GM23248 (cell line): ENCODE measurements around the gene ZNF346. TPM values are rescaled to one million over a fixed set of nuclear protein-coding genes. Genes with fewer than 3 reads are reported as not detected.

ENCODE experiments used
- DNase-seq: peaks from one replicate; pipeline ENCODE4 v3.0.0-alpha.2; 2015
- H2AFZ ChIP-seq: fragments of 200-600 bp; sonication (generic); 2 replicates; pipeline ENCODE4 v1.6.1; 2016; ENCODE audit warnings: antibody characterized with exemption
- H3F3A ChIP-seq: fragments of 200-600 bp; sonication (generic); 2 replicates; pipeline ENCODE4 v1.6.1; 2016; ENCODE audit warnings: mild to moderate bottlenecking, antibody characterized with exemption, mixed run types; ENCODE audit not compliant: insufficient read depth
- H3K27ac ChIP-seq: fragments of 200-600 bp; sonication (generic); 2 replicates; pipeline ENCODE4 v1.5.1; 2016; ENCODE audit warnings: mild to moderate bottlenecking
- H3K27me3 ChIP-seq: fragments of 200-600 bp; sonication (generic); replicated peaks from 2 replicates; pipeline ENCODE4 v1.6.1; 2016; ENCODE audit warnings: mild to moderate bottlenecking; ENCODE audit not compliant: insufficient read depth
- H3K36me3 ChIP-seq: fragments of 200-600 bp; sonication (generic); 2 replicates; pipeline ENCODE4 v1.6.1; 2016; ENCODE audit warnings: low read depth, mild to moderate bottlenecking
- H3K4me1 ChIP-seq: fragments of 200-600 bp; sonication (generic); 2 replicates; pipeline ENCODE4 v1.6.1; 2016; ENCODE audit warnings: mild to moderate bottlenecking; ENCODE audit not compliant: insufficient read depth
- H3K4me2 ChIP-seq: fragments of 200-600 bp; sonication (generic); one replicate; pipeline ENCODE4 v1.6.1; 2016; ENCODE audit warnings: mild to moderate bottlenecking; ENCODE audit not compliant: unreplicated experiment
- H3K4me3 ChIP-seq: fragments of 200-600 bp; sonication (generic); 2 replicates; pipeline ENCODE4 v1.5.1; 2016; ENCODE audit warnings: mild to moderate bottlenecking
- H3K79me2 ChIP-seq: fragments of 200-600 bp; sonication (generic); 2 replicates; pipeline ENCODE4 v1.6.1; 2016; ENCODE audit warnings: mild to moderate bottlenecking; ENCODE audit not compliant: insufficient read depth
- H3K9ac ChIP-seq: fragments of 200-600 bp; sonication (generic); 2 replicates; pipeline ENCODE4 v1.6.1; 2016; ENCODE audit warnings: mild to moderate bottlenecking
- H3K9me2 ChIP-seq: fragments of 200-600 bp; sonication (generic); 2 replicates; pipeline ENCODE4 v1.6.1; 2016; ENCODE audit warnings: mixed run types, mild to moderate bottlenecking, moderate library complexity; ENCODE audit not compliant: insufficient read depth
- H3K9me3 ChIP-seq: fragments of 200-600 bp; sonication (generic); one replicate; pipeline ENCODE4 v1.6.1; 2017; ENCODE audit warnings: low read depth
- H4K20me1 ChIP-seq: fragments of 200-600 bp; sonication (generic); 2 replicates; pipeline ENCODE4 v1.6.0; 2016; ENCODE audit not compliant: insufficient read depth
- EZH2 ChIP-seq: fragments of 200-600 bp; sonication (generic); IDR thresholded peaks from 2 replicates; pipeline ENCODE4 v1.6.1; 2018; ENCODE audit warnings: antibody characterized with exemption, mild to moderate bottlenecking; ENCODE audit not compliant: insufficient read depth, poor library complexity, severe bottlenecking
- EZH2phosphoT487 ChIP-seq: fragments of 200-600 bp; sonication (generic); IDR thresholded peaks from 2 replicates; pipeline ENCODE4 v1.6.1; 2018; ENCODE audit warnings: antibody characterized with exemption, moderate library complexity, mild to moderate bottlenecking, low read depth; ENCODE audit not compliant: insufficient read depth
- WGBS, 2 experiments: methylation state at CpG; one replicate each; pipeline ENCODE4 v1.1.6; 2015 to 2017; ENCODE audit warnings: low lambda C conversion rate in 2 of 2, low coverage in 1 of 2; ENCODE audit errors: missing lambda C conversion rate in 2 of 2; 5-methylcytosine and 5-hydroxymethylcytosine counted together
- in situ Hi-C: fragments of 300-500 bp; cut with MboI; formaldehyde crosslinking; loops from 2 replicates; pipeline ENCODE4 v1.15.0; 2020
- polyA plus RNA-seq: library from polyadenylated mRNA; unstranded; fragments of >200 nt; fragmentation: Nextera tagmentation; extraction: Ambion mirVana; gene quantifications from 2 replicates; pipeline ENCODE4 v1.2.1, GENCODE V29; 2016
- total RNA-seq: library from RNA; depleted of rRNA; stranded (reverse); fragments of >200 nt; shearing (Covaris generic); gene quantifications from 2 replicates; pipeline ENCODE4 v1.2.3, GENCODE V29; 2014

The ZNF346 gene
- total and polyA plus RNA-seq, 2 experiments from 2014 or later = 13.5 to 14.8 TPM

GRCh38 chr5:177070536-177071191 lies 48.2 kb downstream of the ZNF346 start:
- Histone ChIP-seq H3K27ac (peak overlapping the region; percentile 33; the same call in 1 of the 2 replicates), H4K20me1 (no peaks in the 10 kb centered on the region), H3K4me3 (no peak overlapping the region), H3K4me1 (no peaks in the 10 kb centered on the region; the same call in 1 of the 2 replicates), H2AFZ (no peak overlapping the region), H3K79me2 (no peaks in the 10 kb centered on the region), H3K9me2 (no peaks in the 10 kb centered on the region), H3K9me3 (no peaks in the 10 kb centered on the region), H3K9ac (no peak overlapping the region; the same call in 1 of the 2 replicates), H3K4me2 (no peak overlapping the region), H3K36me3 (no peaks in the 10 kb centered on the region), H3K27me3 (no peaks in the 10 kb centered on the region), H3F3A (peaks cover 12% of the 10 kb centered on the region)
- no peak for TF ChIP-seq EZH2
- no peak for TF ChIP-seq EZH2phosphoT487
- in situ Hi-C loops = no loop called here
- DNase-seq = no peak
- 95 to 97% methylated on average over 6 of the region's 6 CpGs for WGBS, 2 experiments

GRCh38 chr5:177071666-177072385 lies 49.3 kb downstream of the ZNF346 start:
- Histone ChIP-seq H3F3A (peaks cover 12% of the 10 kb centered on the region), H4K20me1 (no peaks in the 10 kb centered on the region), H3K4me1 (no peaks in the 10 kb centered on the region; the same call in 1 of the 2 replicates), H3K27ac (peak overlapping the region; percentile 52), H3K9ac (peak overlapping the region; percentile 46), H3K36me3 (no peaks in the 10 kb centered on the region), H3K9me3 (no peaks in the 10 kb centered on the region), H2AFZ (peak overlapping the region; percentile 42; the same call in 1 of the 2 replicates), H3K9me2 (no peaks in the 10 kb centered on the region), H3K4me2 (peak overlapping the region; percentile 77), H3K27me3 (no peaks in the 10 kb centered on the region), H3K4me3 (peak overlapping the region; percentile 60), H3K79me2 (no peaks in the 10 kb centered on the region)
- peak; percentile 73 for DNase-seq
- in situ Hi-C loops = no loop called here
- TF ChIP-seq EZH2 (no peak), EZH2phosphoT487 (no peak)
- WGBS, 2 experiments = 14% methylated on average over 6 of the region's 6 CpGs

- no peaks in the 10 kb centered on the region for H3K9me3 ChIP-seq
- 94 to 100% methylated on average over 2 of the region's 2 CpGs for WGBS, 2 experiments
Observed at GRCh38 chr5:177077335-177077734, 54.8 kb downstream of the ZNF346 start.

GRCh38 chr5:177079606-177080005 lies 57.1 kb downstream of the ZNF346 start:
- no peak overlapping the region for H2AFZ ChIP-seq
- H3K9me2 ChIP-seq = no peaks in the 10 kb centered on the region
- no peaks in the 10 kb centered on the region for H4K20me1 ChIP-seq
- H3K36me3 ChIP-seq = no peaks in the 10 kb centered on the region
- no peak overlapping the region for H3K4me2 ChIP-seq
- H3K9me3 ChIP-seq = no peaks in the 10 kb centered on the region
- TF ChIP-seq EZH2 (no peak), EZH2phosphoT487 (no peak)
- no peaks in the 10 kb centered on the region for H3F3A ChIP-seq
- H3K4me3 ChIP-seq = no peak overlapping the region
- H3K79me2 ChIP-seq = no peaks in the 10 kb centered on the region
- no peaks in the 10 kb centered on the region for H3K4me1 ChIP-seq
- in situ Hi-C loops = no loop called here
- no peak for DNase-seq
- H3K27me3 ChIP-seq = peaks cover 13% of the 10 kb centered on the region
- WGBS, 2 experiments = 54 to 55% methylated on average over 9 of the region's 9 CpGs
- no peak overlapping the region for H3K27ac ChIP-seq
- H3K9ac ChIP-seq = no peak overlapping the region

More at GRCh38 chr5:177077335-177077734, 54.8 kb downstream of the ZNF346 start:
- no peak overlapping the region for H3K27ac ChIP-seq
- no peaks in the 10 kb centered on the region for H3K79me2 ChIP-seq
- H3K27me3 ChIP-seq = 0 out of 2 replicates have a peak, but pooled peaks cover 2% of the 10 kb centered on the region
- no peaks in the 10 kb centered on the region for H3F3A ChIP-seq
- H2AFZ ChIP-seq = no peak overlapping the region
- DNase-seq = no peak
- H3K9ac ChIP-seq = no peak overlapping the region
- H3K4me1 ChIP-seq = no peaks in the 10 kb centered on the region
- TF ChIP-seq EZH2phosphoT487 (no peak), EZH2 (no peak)
- H4K20me1 ChIP-seq = no peaks in the 10 kb centered on the region
- no peaks in the 10 kb centered on the region for H3K36me3 ChIP-seq
- H3K4me3 ChIP-seq = no peak overlapping the region
- in situ Hi-C loops = no loop called here
- no peaks in the 10 kb centered on the region for H3K9me2 ChIP-seq
- no peak overlapping the region for H3K4me2 ChIP-seq
